HL-60/S4 (cell line): Measurements from ENCODE around the gene COL4A2.
"Not testable (repeated sequence)": the region's sequence is repeated elsewhere in the genome, so short reads cannot be mapped to it uniquely, and the experiment has no call there.

Experiments
- in situ Hi-C: fragments of 300-500 bp; cut with MboI; formaldehyde crosslinking; loops from 2 replicates; pipeline ENCODE4 v1.14.3; 2022; ENCODE audit warnings: low sequenced_read_pairs

The COL4A2 gene

GRCh38 chr13:110483386-110483968 is 176.4 kb downstream of the COL4A2 start:
- in situ Hi-C loops, result no loop called here

GRCh38 chr13:110484290-110485048 is 177.4 kb downstream of the COL4A2 start:
- in situ Hi-C loops, result no loop called here

- in situ Hi-C loops, result no loop called here
Observed at GRCh38 chr13:110485604-110486003, 178.5 kb downstream of the COL4A2 start.

- in situ Hi-C loops, result no loop called here
Observed at GRCh38 chr13:110486061-110486715, 179.1 kb downstream of the COL4A2 start.

GRCh38 chr13:110486880-110487279 is 179.8 kb downstream of the COL4A2 start:
- in situ Hi-C loops, result not testable (repeated sequence)

- in situ Hi-C loops, result no loop called here
Observed at GRCh38 chr13:110490009-110490770, 183.1 kb downstream of the COL4A2 start.

- in situ Hi-C loops, result no loop called here
Observed at GRCh38 chr13:110491869-110492678, 185.0 kb downstream of the COL4A2 start.

- in situ Hi-C loops, result no loop called here
Observed at GRCh38 chr13:110492679-110493593, 185.9 kb downstream of the COL4A2 start.

GRCh38 chr13:110493613-110494012 is 186.5 kb downstream of the COL4A2 start:
- in situ Hi-C loops, result no loop called here

GRCh38 chr13:110495376-110495775 is 188.3 kb downstream of the COL4A2 start:
- in situ Hi-C loops, result no loop called here

GRCh38 chr13:110495881-110496280 is 188.8 kb downstream of the COL4A2 start:
- in situ Hi-C loops, result no loop called here

- in situ Hi-C loops, result no loop called here
Observed at GRCh38 chr13:110496281-110496680, 189.2 kb downstream of the COL4A2 start.

GRCh38 chr13:110497003-110497402 is 189.9 kb downstream of the COL4A2 start:
- in situ Hi-C loops, result no loop called here

GRCh38 chr13:110497896-110498295 is 190.8 kb downstream of the COL4A2 start:
- in situ Hi-C loops, result not testable (repeated sequence)

- in situ Hi-C loops, result no loop called here
Observed at GRCh38 chr13:110498327-110498726, 191.2 kb downstream of the COL4A2 start.

- in situ Hi-C loops, result no loop called here
Observed at GRCh38 chr13:110498765-110499164, 191.7 kb downstream of the COL4A2 start.

- in situ Hi-C loops, result no loop called here
Observed at GRCh38 chr13:110499621-110500281, 192.7 kb downstream of the COL4A2 start.

- in situ Hi-C loops, result no loop called here
Observed at GRCh38 chr13:110500341-110500740, 193.3 kb downstream of the COL4A2 start.

- in situ Hi-C loops, result no loop called here
Observed at GRCh38 chr13:110501188-110501587, 194.1 kb downstream of the COL4A2 start.
